HepG2 (cell line): ENCODE data around the gene DDX24. TPM values are rescaled to one million over a fixed set of nuclear protein-coding genes. Genes with fewer than 3 reads are reported as not detected.

ENCODE experiments used
- ATAC-seq: fragments of 200-7000 bp; cut with Tn5 transposase; 3 replicates; pipeline ENCODE4 v1.9.1; 2020; ENCODE audit warnings: mild to moderate bottlenecking, moderate library complexity
- BruUV-seq: library from RNA; stranded (reverse); fragments of 400-500 nt; replicated peaks from 2 replicates; lab custom pipeline; 2021; lab: Mats Ljungman, UMichigan
- CTCF ChIA-PET: fragments of 300-600 bp; formaldehyde crosslinking; extraction: SDS; loops from one replicate; lab custom pipeline; 2021; ENCODE audit warnings: low total read pairs, inconsistent platforms, low intra/inter-chr PET ratio; lab: Yijun Ruan, JAX
- POLR2A ChIA-PET: fragments of 350-600 bp; sonication (Branson Sonifier 250); formaldehyde crosslinking; loops from one replicate; lab custom pipeline; 2020; ENCODE audit warnings: antibody characterized with exemption, inconsistent platforms; lab: Yijun Ruan, JAX
- DNase-seq: peaks from one replicate; pipeline ENCODE4 v3.0.0-alpha.2; 2015; ENCODE audit warnings: low spot score
- FAIRE-seq: peaks from 3 replicates; lab custom pipeline; 2011; peaks lifted over from hg19 to GRCh38; lab: Jason Lieb, UNC
- H2AFZ ChIP-seq: one replicate; pipeline ENCODE4 v1.6.1; 2011; ENCODE audit warnings: low read length, inconsistent platforms
- H3K27ac ChIP-seq: fragments of 300-600 bp; 3 replicates; pipeline ENCODE4 v1.8.0; 2011; ENCODE audit warnings: mixed run types, mild to moderate bottlenecking, mixed read lengths, low read length, inconsistent platforms; ENCODE audit not compliant: insufficient read depth; ENCODE audit errors: extremely low read length
- H3K27me3 ChIP-seq, 2 experiments: fragments of 200-600 bp in 1 of 2; 2 replicates in 1 of 2; 3 replicates in 1 of 2; pipeline versions ENCODE4 v1.6.0 to v1.8.0; 2011; ENCODE audit warnings: low read length in 2 of 2, mild to moderate bottlenecking in 2 of 2, moderate library complexity in 2 of 2, inconsistent platforms in 1 of 2; ENCODE audit not compliant: insufficient read depth in 2 of 2, control insufficient read depth in 1 of 2
- H3K36me3 ChIP-seq, 2 experiments: fragments of 200-600 bp in 1 of 2; replicated peaks in 1 of 2; 2 replicates in 1 of 2; 3 replicates in 1 of 2; pipeline versions ENCODE4 v1.5.1 to v1.8.0; 2011; ENCODE audit warnings: low read length in 2 of 2, inconsistent platforms in 1 of 2; ENCODE audit not compliant: insufficient read depth in 2 of 2, control insufficient read depth in 1 of 2
- H3K4me1 ChIP-seq: 2 replicates; pipeline ENCODE4 v1.5.1; 2012; ENCODE audit warnings: low read length, inconsistent platforms; ENCODE audit not compliant: insufficient read depth
- H3K4me2 ChIP-seq: 2 replicates; pipeline ENCODE4 v1.6.0; 2011; ENCODE audit warnings: low read depth, low read length, inconsistent platforms
- H3K4me3 ChIP-seq, 3 experiments: fragments of 200-600 bp in 1 of 3; sonication (generic), shearing (Covaris generic) in 1 of 3; replicated peaks in 1 of 3; 2 replicates each; pipeline ENCODE4 v1.5.1; 2011 to 2016; ENCODE audit warnings: low read length in 3 of 3, inconsistent platforms in 2 of 3, low read depth in 2 of 3, mild to moderate bottlenecking in 2 of 3, control low read depth in 1 of 3, mixed read lengths in 1 of 3; ENCODE audit not compliant: insufficient read depth in 1 of 3
- H3K79me2 ChIP-seq: one replicate; pipeline ENCODE4 v1.6.1; 2011; ENCODE audit warnings: low read length, inconsistent platforms; ENCODE audit not compliant: insufficient read depth
- H3K9ac ChIP-seq: 2 replicates; pipeline ENCODE4 v1.6.0; 2011; ENCODE audit warnings: mild to moderate bottlenecking, low read depth, low read length, inconsistent platforms; ENCODE audit not compliant: insufficient read depth
- H3K9me3 ChIP-seq: 2 replicates; pipeline ENCODE4 v1.5.1; 2012; ENCODE audit warnings: mild to moderate bottlenecking, low read length
- H4K20me1 ChIP-seq: 2 replicates; pipeline ENCODE4 v1.6.0; 2011; ENCODE audit warnings: inconsistent platforms, mild to moderate bottlenecking, low read length, moderate library complexity; ENCODE audit not compliant: insufficient read depth
- KMT2A ChIP-seq: sonication (generic); formaldehyde crosslinking; IDR thresholded peaks from 2 replicates; pipeline ENCODE4 v1.4.0; 2020; ENCODE audit warnings: missing genetic modification reagents
- TRIM24 ChIP-seq: sonication (generic); formaldehyde crosslinking; IDR thresholded peaks from 2 replicates; pipeline ENCODE4 v1.8.0; 2022; ENCODE audit warnings: mild to moderate bottlenecking, missing genetic modification reagents
- ZIK1 ChIP-seq: sonication (generic); formaldehyde crosslinking; IDR thresholded peaks from 2 replicates; pipeline ENCODE4 v1.5.0; 2020; ENCODE audit warnings: mild to moderate bottlenecking, low read depth, missing genetic modification reagents, borderline replicate concordance
- ZNF367 ChIP-seq: sonication (generic); formaldehyde crosslinking; IDR thresholded peaks from 2 replicates; pipeline ENCODE4 v1.4.0; 2020; ENCODE audit warnings: missing genetic modification reagents, borderline replicate concordance
- ZNF850 ChIP-seq: sonication (generic); formaldehyde crosslinking; conservative IDR thresholded peaks from 2 replicates; pipeline ENCODE4 v1.9.0; 2021; ENCODE audit warnings: mild to moderate bottlenecking, missing genetic modification reagents
- ZNF878 ChIP-seq: sonication (generic); formaldehyde crosslinking; IDR thresholded peaks from 2 replicates; pipeline ENCODE4 v1.8.1; 2023; ENCODE audit warnings: mild to moderate bottlenecking, missing genetic modification reagents, moderate library complexity
- WGBS: methylation state at CpG from one replicate; pipeline ENCODE4 v1.1.6; 2017; ENCODE audit warnings: low lambda C conversion rate; 5-methylcytosine and 5-hydroxymethylcytosine counted together
- in situ Hi-C: cut with HindIII; loops from 2 replicates; pipeline ENCODE4 v1.10.0; 2017; ENCODE audit warnings: low pct_unique_long_range_greater_than_20kb; ENCODE audit not compliant: extremely low pct_ligation_motif_present
- intact Hi-C: fragments of 100-400 bp; cut with micrococcal nuclease; formaldehyde crosslinking; loops from one replicate; pipeline ENCODE4 v1.10.0; 2022; ENCODE audit not compliant: unreplicated experiment
- polyA plus RNA-seq, 8 experiments: library from polyadenylated mRNA; depleted of rRNA in 3 of 8; stranded (reverse) in 7 of 8; unstranded in 1 of 8; fragments of >200 nt; fragmentation: Illumina TruSeq in 4 of 8; extraction: Trizol in 4 of 8; gene quantifications; 2 replicates each; pipeline versions ENCODE4 v1.2.1 to v1.2.3, GENCODE V29; 2011 to 2016; ENCODE audit warnings: low read depth in 4 of 8, missing spikeins in 1 of 8, mixed read lengths in 1 of 8; ENCODE audit not compliant: insufficient read depth in 1 of 8
- total RNA-seq, 5 experiments: library from RNA; depleted of rRNA; stranded (reverse); fragments of >200 nt; fragmentation: Illumina TruSeq; extraction: Trizol; gene quantifications; 2 replicates each; pipeline ENCODE4 v1.2.3, GENCODE V29; 2016; ENCODE audit warnings: low read depth in 1 of 5
- TF ChIP-seq, protein P1 (sequence below): sonication (generic); formaldehyde crosslinking; IDR thresholded peaks from 2 replicates; pipeline ENCODE4 v1.4.0; 2020; ENCODE audit warnings: missing genetic modification reagents, borderline replicate concordance
- TF ChIP-seq, protein P2 (sequence below): sonication (generic); formaldehyde crosslinking; IDR thresholded peaks from one replicate; pipeline ENCODE4 v1.5.1; 2020; ENCODE audit warnings: mild to moderate bottlenecking, missing genetic modification reagents; ENCODE audit errors: not compliant biosample characterization

The DDX24 gene
- total and polyA plus RNA-seq, 2 of the 13 experiments (the other 11 are each of a cell fraction or from before 2014, with no cell fraction given) = 67.3 to 149 TPM

DNA sequence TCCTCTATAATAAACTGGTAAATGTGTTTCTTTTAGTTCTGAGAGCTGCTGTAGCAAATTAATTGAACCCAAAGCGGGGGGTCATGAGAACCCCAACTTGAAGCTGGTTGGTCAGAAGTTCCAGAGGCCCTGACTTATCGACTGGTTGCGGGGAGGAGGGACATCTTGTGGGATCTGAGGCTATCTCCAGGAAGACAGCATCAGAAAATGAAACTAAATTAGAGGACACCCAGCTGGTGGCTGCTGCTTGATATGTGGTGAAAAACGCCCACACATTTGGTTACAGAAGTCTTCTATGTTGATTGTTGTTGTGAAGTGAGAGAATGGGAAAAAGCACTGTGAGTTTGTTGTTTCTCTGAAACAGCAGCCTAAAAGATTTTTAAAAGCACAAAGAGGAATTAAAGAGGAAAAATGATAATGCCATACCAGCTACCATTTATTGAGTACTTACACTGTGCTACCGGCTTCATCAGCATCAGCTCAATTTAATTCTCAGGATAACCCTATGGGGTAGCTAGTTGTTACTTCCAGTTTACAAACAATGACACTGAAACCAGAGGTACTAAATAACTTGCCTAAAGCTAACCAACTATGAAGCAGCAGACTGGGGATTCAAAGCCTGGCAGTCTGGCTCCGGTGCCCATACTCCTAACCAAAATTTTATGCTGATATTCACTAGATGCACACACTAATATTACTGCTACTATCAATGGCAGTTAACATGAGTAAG lies 24.3 kb downstream of the DDX24 start (continued):
- no peak for TF ChIP-seq ZNF850

- Histone ChIP-seq H2AFZ (no peak overlapping the region), H3K4me3 (no peak overlapping the region), H3K9me3 (no peaks in the 10 kb centered on the region), H3K79me2 (peaks cover 13% of the 10 kb centered on the region), H3K27ac (no peak overlapping the region), H3K27me3 (no peaks in the 10 kb centered on the region), H4K20me1 (no peaks in the 10 kb centered on the region)
- intact Hi-C loops = no loop called here
- POLR2A ChIA-PET = no interaction called here
- FAIRE-seq (no peak), ATAC-seq (no peak)
- in situ Hi-C loops = loop anchor here (10.0 kb wide), 1 partner anchor 250 kb away; no protein-coding TSS in a partner anchor
- TF ChIP-seq ZNF878 (no peak), KMT2A (CRISPR knock-in tag) (no peak), ZIK1 (CRISPR knock-in tag) (no peak), TRIM24 (CRISPR knock-in tag) (no peak), ZNF367 (no peak)
- TF ChIP-seq, protein P1, sequence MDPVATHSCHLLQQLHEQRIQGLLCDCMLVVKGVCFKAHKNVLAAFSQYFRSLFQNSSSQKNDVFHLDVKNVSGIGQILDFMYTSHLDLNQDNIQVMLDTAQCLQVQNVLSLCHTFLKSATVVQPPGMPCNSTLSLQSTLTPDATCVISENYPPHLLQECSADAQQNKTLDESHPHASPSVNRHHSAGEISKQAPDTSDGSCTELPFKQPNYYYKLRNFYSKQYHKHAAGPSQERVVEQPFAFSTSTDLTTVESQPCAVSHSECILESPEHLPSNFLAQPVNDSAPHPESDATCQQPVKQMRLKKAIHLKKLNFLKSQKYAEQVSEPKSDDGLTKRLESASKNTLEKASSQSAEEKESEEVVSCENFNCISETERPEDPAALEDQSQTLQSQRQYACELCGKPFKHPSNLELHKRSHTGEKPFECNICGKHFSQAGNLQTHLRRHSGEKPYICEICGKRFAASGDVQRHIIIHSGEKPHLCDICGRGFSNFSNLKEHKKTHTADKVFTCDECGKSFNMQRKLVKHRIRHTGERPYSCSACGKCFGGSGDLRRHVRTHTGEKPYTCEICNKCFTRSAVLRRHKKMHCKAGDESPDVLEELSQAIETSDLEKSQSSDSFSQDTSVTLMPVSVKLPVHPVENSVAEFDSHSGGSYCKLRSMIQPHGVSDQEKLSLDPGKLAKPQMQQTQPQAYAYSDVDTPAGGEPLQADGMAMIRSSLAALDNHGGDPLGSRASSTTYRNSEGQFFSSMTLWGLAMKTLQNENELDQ (CRISPR knock-in tag) = no peak
- TF ChIP-seq, protein P2, sequence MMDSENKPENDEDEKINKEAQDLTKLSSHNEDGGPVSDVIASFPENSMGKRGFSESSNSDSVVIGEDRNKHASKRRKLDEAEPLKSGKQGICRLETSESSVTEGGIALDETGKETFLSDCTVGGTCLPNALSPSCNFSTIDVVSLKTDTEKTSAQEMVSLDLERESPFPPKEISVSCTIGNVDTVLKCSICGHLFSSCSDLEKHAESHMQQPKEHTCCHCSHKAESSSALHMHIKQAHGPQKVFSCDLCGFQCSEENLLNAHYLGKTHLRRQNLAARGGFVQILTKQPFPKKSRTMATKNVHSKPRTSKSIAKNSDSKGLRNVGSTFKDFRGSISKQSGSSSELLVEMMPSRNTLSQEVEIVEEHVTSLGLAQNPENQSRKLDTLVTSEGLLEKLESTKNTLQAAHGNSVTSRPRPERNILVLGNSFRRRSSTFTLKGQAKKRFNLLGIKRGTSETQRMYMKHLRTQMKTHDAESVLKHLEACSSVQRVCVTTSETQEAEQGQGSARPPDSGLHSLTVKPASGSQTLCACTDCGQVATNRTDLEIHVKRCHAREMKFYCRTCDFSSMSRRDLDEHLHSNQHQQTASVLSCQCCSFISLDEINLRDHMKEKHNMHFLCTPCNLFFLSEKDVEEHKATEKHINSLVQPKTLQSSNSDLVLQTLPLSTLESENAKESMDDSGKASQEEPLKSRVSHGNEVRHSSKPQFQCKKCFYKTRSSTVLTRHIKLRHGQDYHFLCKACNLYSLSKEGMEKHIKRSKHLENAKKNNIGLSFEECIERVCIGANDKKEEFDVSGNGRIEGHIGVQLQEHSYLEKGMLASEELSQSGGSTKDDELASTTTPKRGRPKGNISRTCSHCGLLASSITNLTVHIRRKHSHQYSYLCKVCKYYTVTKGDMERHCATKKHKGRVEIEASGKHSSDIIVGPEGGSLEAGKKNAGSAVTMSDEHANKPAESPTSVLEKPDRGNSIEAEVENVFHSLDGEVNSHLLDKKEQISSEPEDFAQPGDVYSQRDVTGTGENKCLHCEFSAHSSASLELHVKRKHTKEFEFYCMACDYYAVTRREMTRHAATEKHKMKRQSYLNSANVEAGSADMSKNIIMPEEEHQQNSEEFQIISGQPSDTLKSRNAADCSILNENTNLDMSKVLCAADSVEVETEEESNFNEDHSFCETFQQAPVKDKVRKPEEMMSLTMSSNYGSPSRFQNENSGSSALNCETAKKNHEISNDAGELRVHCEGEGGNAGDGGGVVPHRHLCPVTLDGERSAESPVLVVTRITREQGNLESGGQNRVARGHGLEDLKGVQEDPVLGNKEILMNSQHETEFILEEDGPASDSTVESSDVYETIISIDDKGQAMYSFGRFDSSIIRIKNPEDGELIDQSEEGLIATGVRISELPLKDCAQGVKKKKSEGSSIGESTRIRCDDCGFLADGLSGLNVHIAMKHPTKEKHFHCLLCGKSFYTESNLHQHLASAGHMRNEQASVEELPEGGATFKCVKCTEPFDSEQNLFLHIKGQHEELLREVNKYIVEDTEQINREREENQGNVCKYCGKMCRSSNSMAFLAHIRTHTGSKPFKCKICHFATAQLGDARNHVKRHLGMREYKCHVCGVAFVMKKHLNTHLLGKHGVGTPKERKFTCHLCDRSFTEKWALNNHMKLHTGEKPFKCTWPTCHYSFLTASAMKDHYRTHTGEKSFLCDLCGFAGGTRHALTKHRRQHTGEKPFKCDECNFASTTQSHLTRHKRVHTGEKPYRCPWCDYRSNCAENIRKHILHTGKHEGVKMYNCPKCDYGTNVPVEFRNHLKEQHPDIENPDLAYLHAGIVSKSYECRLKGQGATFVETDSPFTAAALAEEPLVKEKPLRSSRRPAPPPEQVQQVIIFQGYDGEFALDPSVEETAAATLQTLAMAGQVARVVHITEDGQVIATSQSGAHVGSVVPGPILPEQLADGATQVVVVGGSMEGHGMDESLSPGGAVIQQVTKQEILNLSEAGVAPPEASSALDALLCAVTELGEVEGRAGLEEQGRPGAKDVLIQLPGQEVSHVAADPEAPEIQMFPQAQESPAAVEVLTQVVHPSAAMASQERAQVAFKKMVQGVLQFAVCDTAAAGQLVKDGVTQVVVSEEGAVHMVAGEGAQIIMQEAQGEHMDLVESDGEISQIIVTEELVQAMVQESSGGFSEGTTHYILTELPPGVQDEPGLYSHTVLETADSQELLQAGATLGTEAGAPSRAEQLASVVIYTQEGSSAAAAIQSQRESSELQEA = no peak
- TF ChIP-seq, all 625 proteins: peak for 0
- BruUV-seq = no TSS peak
- DNase-seq = no peak
- H3K36me3 ChIP-seq = peaks cover 28 to 74% of the 10 kb centered on the region in 2 experiments
- WGBS = 97% methylated on average over 7 of the region's 7 CpGs
- no peak overlapping the region for H3K4me2 ChIP-seq
- CTCF ChIA-PET = no interaction called here
- H3K4me1 ChIP-seq = peaks cover 31% of the 10 kb centered on the region
- H3K9ac ChIP-seq = no peak overlapping the region
Observed at GRCh38 chr14:94054936-94055335, 26.1 kb downstream of the DDX24 start.
